Psoas muscle (tissue), 8 donors: ENCODE measurements around the gene NLGN4X. TPM values are rescaled to one million over a fixed set of nuclear protein-coding genes. Genes with fewer than 3 reads are reported as not detected.

ENCODE experiments used
- ATAC-seq, 4 donors: fragments of 200-7000 bp; cut with Tn5 transposase; one replicate each; pipeline ENCODE4 v1.9.1; 2020; ENCODE audit warnings: moderate library complexity in 3 of 4, mild to moderate bottlenecking in 2 of 4
- DNase-seq, 2 donors: peaks; one replicate each; pipeline ENCODE4 v3.0.0-alpha.2; 2020
- H3K27ac ChIP-seq: fragments of 200-600 bp; one replicate; pipeline ENCODE4 v1.8.0; 2022
- H3K27me3 ChIP-seq, 3 donors: fragments of 200-600 bp in 1 of 3; one replicate each; pipeline versions ENCODE4 v1.6.1 to v1.8.0; 2013 to 2022; ENCODE audit warnings: low read length in 2 of 3, mild to moderate bottlenecking in 2 of 3, moderate library complexity in 1 of 3; ENCODE audit not compliant: insufficient read depth in 3 of 3
- H3K36me3 ChIP-seq, 2 donors: fragments of 200-600 bp in 1 of 2; one replicate each; pipeline versions ENCODE4 v1.6.1 to v1.8.0; 2013 to 2022; ENCODE audit warnings: low read depth in 1 of 2, mild to moderate bottlenecking in 1 of 2, moderate library complexity in 1 of 2; ENCODE audit not compliant: insufficient read depth in 1 of 2
- H3K4me1 ChIP-seq: fragments of 200-600 bp; one replicate; pipeline ENCODE4 v1.8.0; 2022
- H3K4me3 ChIP-seq: fragments of 200-600 bp; one replicate; pipeline ENCODE4 v1.8.0; 2022; ENCODE audit warnings: mild to moderate bottlenecking
- H3K9me3 ChIP-seq: fragments of 200-600 bp; one replicate; pipeline ENCODE4 v1.8.0; 2022
- WGBS, 3 donors: extraction: QIAGEN DNeasy Blood & Tissue Kit; methylation state at CpG; one replicate each; pipeline versions ENCODE4 v1.1.6 to v1.1.7; 2013; 5-methylcytosine and 5-hydroxymethylcytosine counted together
- intact Hi-C, 2 donors: fragments of 100-400 bp; cut with DNase I; formaldehyde crosslinking; loops; one replicate each; pipeline versions ENCODE4 v1.11.0 to v1.14.2; 2022
- polyA plus RNA-seq, 3 donors: library from polyadenylated mRNA; stranded (reverse); fragments of 200-250 nt; gene quantifications; one replicate each; pipeline ENCODE4 v1.2.3, GENCODE V29; 2013
- total RNA-seq, 4 donors: library from RNA; stranded (reverse); fragmentation: NEBNext Ultra II Directional in 2 of 4; extraction: Animal tissue kit (Norgen Biotek cat#: 25700) in 2 of 4; gene quantifications; one replicate each; pipeline versions ENCODE4 v1.2.1 to v1.2.4, GENCODE V29; 2021 to 2023
- TF ChIP-seq, protein P1 (sequence below): fragments of 200-600 bp; IDR thresholded peaks from one replicate; pipeline ENCODE4 v1.8.0; 2022; ENCODE audit warnings: antibody characterized with exemption
- donor health status: healthy with polysubstance abuse.
- donor health status: DM: no; HTN: no; CAD: no; lungs with moderate emphysema.
- donor health status: Bipolar disorder and iron deficiency.
- donor health status: healthy.
- donor health status: DM: yes; HTN: yes; CAD: no.
- donor health status: DM: no; HTN: no; CAD: no.
- donor health status: DM: no; HTN: no; CAD: no.
- donor health status: DM: yes; HTN: yes; CAD: no.

Gene NLGN4X
- total and polyA plus RNA-seq, 7 donors, result 0.05 to 0.59 (median 0.13) TPM

- no peak overlapping the region for H3K27ac ChIP-seq
- H3K27me3 ChIP-seq, result no peaks in the 10 kb centered on the region
- ATAC-seq, result no peak
- no peaks in the 10 kb centered on the region for H3K36me3 ChIP-seq
- no peaks in the 10 kb centered on the region for H3K9me3 ChIP-seq
- 91 to 96% (median 93%) methylated on average over 3 of the region's 3 CpGs for WGBS, 3 donors
- no peaks in the 10 kb centered on the region for H3K4me1 ChIP-seq
- intact Hi-C loops, result no loop called here
- no peak for DNase-seq
- no peak overlapping the region for H3K4me3 ChIP-seq
- TF ChIP-seq, protein P1, sequence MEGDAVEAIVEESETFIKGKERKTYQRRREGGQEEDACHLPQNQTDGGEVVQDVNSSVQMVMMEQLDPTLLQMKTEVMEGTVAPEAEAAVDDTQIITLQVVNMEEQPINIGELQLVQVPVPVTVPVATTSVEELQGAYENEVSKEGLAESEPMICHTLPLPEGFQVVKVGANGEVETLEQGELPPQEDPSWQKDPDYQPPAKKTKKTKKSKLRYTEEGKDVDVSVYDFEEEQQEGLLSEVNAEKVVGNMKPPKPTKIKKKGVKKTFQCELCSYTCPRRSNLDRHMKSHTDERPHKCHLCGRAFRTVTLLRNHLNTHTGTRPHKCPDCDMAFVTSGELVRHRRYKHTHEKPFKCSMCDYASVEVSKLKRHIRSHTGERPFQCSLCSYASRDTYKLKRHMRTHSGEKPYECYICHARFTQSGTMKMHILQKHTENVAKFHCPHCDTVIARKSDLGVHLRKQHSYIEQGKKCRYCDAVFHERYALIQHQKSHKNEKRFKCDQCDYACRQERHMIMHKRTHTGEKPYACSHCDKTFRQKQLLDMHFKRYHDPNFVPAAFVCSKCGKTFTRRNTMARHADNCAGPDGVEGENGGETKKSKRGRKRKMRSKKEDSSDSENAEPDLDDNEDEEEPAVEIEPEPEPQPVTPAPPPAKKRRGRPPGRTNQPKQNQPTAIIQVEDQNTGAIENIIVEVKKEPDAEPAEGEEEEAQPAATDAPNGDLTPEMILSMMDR, result no peak
Measured at GRCh38 chrX:6175914-6176313, 52.8 kb downstream of the NLGN4X start.

- Histone ChIP-seq H3K27me3 (no peaks in the 10 kb centered on the region), H3K36me3 (no peaks in the 10 kb centered on the region), H3K27ac (no peak overlapping the region), H3K4me1 (no peaks in the 10 kb centered on the region), H3K4me3 (no peak overlapping the region), H3K9me3 (no peaks in the 10 kb centered on the region)
- ATAC-seq (no peak), DNase-seq (no peak)
- intact Hi-C loops, result no loop called here
- TF ChIP-seq, protein P1, result no peak
Measured at GRCh38 chrX:6170424-6170823, 58.2 kb downstream of the NLGN4X start.

GRCh38 chrX:6169407-6169806 is 59.3 kb downstream of the NLGN4X start:
- intact Hi-C loops, result no loop called here

GRCh38 chrX:6163721-6164120 is 64.9 kb downstream of the NLGN4X start:
- intact Hi-C loops, result no loop called here
- WGBS, 3 donors, result 18 to 61% (median 42%) methylated on average over 1 of the region's 1 CpG

More at GRCh38 chrX:6169407-6169806, 59.3 kb downstream of the NLGN4X start:
- ATAC-seq, result no peak
- DNase-seq, result no peak
- Histone ChIP-seq H3K36me3 (no peaks in the 10 kb centered on the region), H3K4me1 (no peaks in the 10 kb centered on the region), H3K4me3 (no peak overlapping the region), H3K27ac (no peak overlapping the region), H3K27me3 (no peaks in the 10 kb centered on the region), H3K9me3 (no peaks in the 10 kb centered on the region)
- TF ChIP-seq, protein P1, result no peak
- WGBS, 3 donors, result 29 to 50% (median 40%) methylated on average over 8 of the region's 8 CpGs

GRCh38 chrX:6159468-6159867 is 69.2 kb downstream of the NLGN4X start:
- Histone ChIP-seq H3K27ac (no peak overlapping the region), H3K9me3 (no peaks in the 10 kb centered on the region), H3K27me3 (no peaks in the 10 kb centered on the region), H3K4me3 (no peak overlapping the region), H3K36me3 (no peaks in the 10 kb centered on the region), H3K4me1 (no peaks in the 10 kb centered on the region)
- WGBS, 3 donors, result 45 to 71% (median 63%) methylated on average over 5 of the region's 5 CpGs
- no peak for ATAC-seq
- intact Hi-C loops, result no loop called here
- DNase-seq, result no peak
- TF ChIP-seq, protein P1, result no peak

More at GRCh38 chrX:6163721-6164120, 64.9 kb downstream of the NLGN4X start:
- Histone ChIP-seq H3K4me3 (no peak overlapping the region), H3K27me3 (no peaks in the 10 kb centered on the region), H3K4me1 (no peaks in the 10 kb centered on the region), H3K27ac (no peak overlapping the region), H3K9me3 (no peaks in the 10 kb centered on the region), H3K36me3 (no peaks in the 10 kb centered on the region)
- no peak for DNase-seq
- ATAC-seq, result no peak
- TF ChIP-seq, protein P1, result no peak
